Small intestine (tissue), 7 donors: Measurements from ENCODE around the gene DUSP9. TPM values are rescaled to one million over a fixed set of nuclear protein-coding genes. Genes with fewer than 3 reads are reported as not detected.
A peak's percentile ranks its signal among the peaks of the same experiment; 100 is the strongest.

Experiments
- DNase-seq, 2 donors: peaks; one replicate each; pipeline versions ENCODE4 v3.0.0 to v3.0.0-alpha.2; 2013
- FAIRE-seq: peaks from 2 replicates; lab custom pipeline; 2012; peaks lifted over from hg19 to GRCh38; lab: Jason Lieb, UNC
- H3K27ac ChIP-seq, 3 donors: one replicate each; pipeline ENCODE4 v1.5.1; 2013; ENCODE audit warnings: low read length in 2 of 3, mild to moderate bottlenecking in 2 of 3, control low read depth in 1 of 3, inconsistent platforms in 1 of 3, low read depth in 1 of 3, moderate library complexity in 1 of 3
- H3K27me3 ChIP-seq, 3 donors: one replicate each; pipeline ENCODE4 v1.6.1; 2013; ENCODE audit warnings: low read length in 3 of 3, inconsistent platforms in 1 of 3; ENCODE audit not compliant: control insufficient read depth in 3 of 3, insufficient read depth in 3 of 3
- H3K36me3 ChIP-seq, 3 donors: one replicate each; pipeline ENCODE4 v1.6.1; 2013; ENCODE audit warnings: low read length in 3 of 3, inconsistent platforms in 1 of 3, low read depth in 1 of 3, mild to moderate bottlenecking in 1 of 3, moderate library complexity in 1 of 3; ENCODE audit not compliant: control insufficient read depth in 3 of 3, insufficient read depth in 2 of 3
- H3K4me1 ChIP-seq, 3 donors: one replicate each; pipeline ENCODE4 v1.6.1; 2013; ENCODE audit warnings: low read length in 2 of 3, inconsistent platforms in 1 of 3, low read depth in 1 of 3, mild to moderate bottlenecking in 1 of 3, moderate library complexity in 1 of 3; ENCODE audit not compliant: control insufficient read depth in 3 of 3, insufficient read depth in 2 of 3
- H3K4me3 ChIP-seq, 3 donors: one replicate each; pipeline ENCODE4 v1.5.1; 2013; ENCODE audit warnings: low read length in 3 of 3, control low read depth in 1 of 3, inconsistent platforms in 1 of 3, low read depth in 1 of 3, mild to moderate bottlenecking in 1 of 3, moderate library complexity in 1 of 3
- H3K9me3 ChIP-seq, 2 donors: one replicate each; pipeline ENCODE4 v1.6.1; 2013; ENCODE audit warnings: low read depth in 1 of 2, low read length in 1 of 2; ENCODE audit not compliant: control insufficient read depth in 2 of 2, insufficient read depth in 1 of 2
- WGBS, 3 donors: extraction: QIAGEN DNeasy Blood & Tissue Kit; methylation state at CpG; one replicate each; pipeline ENCODE4 v1.1.7; 2013; 5-methylcytosine and 5-hydroxymethylcytosine counted together
- polyA plus RNA-seq, 4 donors: library from polyadenylated mRNA; stranded (reverse) in 3 of 4; unstranded in 1 of 4; fragments of 200-250 nt in 3 of 4; fragments of 120-200 nt in 1 of 4; gene quantifications; one replicate each; pipeline versions ENCODE4 v1.2.1 to v1.2.3, GENCODE V29; 2013
- donor health status: healthy with polysubstance abuse.
- donor health status: control.
- donor health status: control.
- donor health status: Bipolar disorder and iron deficiency.
- donor health status: healthy.

The DUSP9 gene
- polyA plus RNA-seq, 4 donors: 0.06 to 5.5 TPM; not detected in 2

DNA sequence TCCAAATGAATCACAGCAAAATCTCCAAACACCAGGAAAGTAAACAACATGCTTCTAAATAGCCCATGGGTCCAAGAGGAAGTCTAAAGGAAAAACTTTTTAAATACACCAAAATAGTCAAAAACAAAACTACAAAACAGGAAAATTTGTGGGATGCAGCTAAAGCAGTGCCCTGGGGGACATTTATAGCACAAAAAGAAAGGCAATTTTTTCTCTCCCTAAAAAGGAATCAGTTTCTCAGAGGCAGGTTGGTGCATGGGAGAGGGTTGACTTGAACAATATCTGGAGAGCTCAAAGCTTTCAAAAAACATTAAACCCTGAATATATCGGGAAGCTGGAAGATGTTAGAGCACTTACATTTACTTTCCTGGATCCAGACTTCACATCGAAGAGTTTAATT lies 15.7 kb upstream of the DUSP9 start:
- DNase-seq (no peak), FAIRE-seq (no peak)
- Histone ChIP-seq H3K27me3 (no peaks in the 10 kb centered on the region), H3K4me1 (peaks cover 0 to 16% (median 0%) of the 10 kb centered on the region in 3 donors), H3K4me3 (no peak overlapping the region), H3K9me3 (no peaks in the 10 kb centered on the region), H3K27ac (no peak overlapping the region), H3K36me3 (no peaks in the 10 kb centered on the region)
- 89 to 96% (median 92%) methylated on average over 2 of the region's 2 CpGs for WGBS, 3 donors

DNA sequence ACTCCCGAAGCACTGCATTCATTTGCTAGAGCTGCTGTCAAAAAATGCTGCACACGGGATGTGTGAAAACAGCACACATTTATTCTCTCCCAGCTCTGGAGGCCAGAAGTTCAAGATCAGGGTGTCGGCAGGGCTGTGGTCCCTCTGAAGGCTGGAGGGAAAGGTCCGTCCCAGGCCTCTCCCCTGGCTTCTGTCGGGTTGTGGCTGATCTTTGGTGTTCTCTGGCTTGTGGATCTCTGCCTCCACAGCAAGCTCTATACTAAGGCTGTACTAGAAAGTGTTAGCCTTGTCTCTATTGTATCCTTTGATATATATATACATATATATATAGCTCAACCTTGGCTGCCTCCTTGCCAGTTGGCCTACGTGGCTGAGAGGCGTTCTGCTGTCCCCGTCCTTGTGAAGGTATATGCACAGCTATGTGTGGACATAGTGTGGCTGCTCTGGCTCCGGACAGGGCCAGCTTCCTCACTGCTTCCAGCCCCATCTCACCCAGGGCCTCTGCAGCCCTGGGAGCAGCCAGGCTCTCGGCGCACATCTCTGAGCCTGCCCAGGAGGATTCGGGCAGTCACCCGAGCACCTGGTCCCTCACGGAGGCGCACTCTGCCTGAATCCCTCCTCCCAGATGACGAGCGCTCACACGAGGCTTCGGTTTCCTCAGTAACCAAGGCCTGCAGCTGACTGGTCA lies 15.0 kb upstream of the DUSP9 start:
- Histone ChIP-seq H3K36me3 (no peaks in the 10 kb centered on the region), H3K27ac (no peak overlapping the region), H3K9me3 (no peaks in the 10 kb centered on the region), H3K27me3 (no peaks in the 10 kb centered on the region), H3K4me3 (no peak overlapping the region), H3K4me1 (peaks cover 0 to 12% (median 0%) of the 10 kb centered on the region in 3 donors)
- DNase-seq (no peak), FAIRE-seq (no peak)
- WGBS, 3 donors: 89 to 90% (median 90%) methylated on average over 19 of the region's 19 CpGs

DNA sequence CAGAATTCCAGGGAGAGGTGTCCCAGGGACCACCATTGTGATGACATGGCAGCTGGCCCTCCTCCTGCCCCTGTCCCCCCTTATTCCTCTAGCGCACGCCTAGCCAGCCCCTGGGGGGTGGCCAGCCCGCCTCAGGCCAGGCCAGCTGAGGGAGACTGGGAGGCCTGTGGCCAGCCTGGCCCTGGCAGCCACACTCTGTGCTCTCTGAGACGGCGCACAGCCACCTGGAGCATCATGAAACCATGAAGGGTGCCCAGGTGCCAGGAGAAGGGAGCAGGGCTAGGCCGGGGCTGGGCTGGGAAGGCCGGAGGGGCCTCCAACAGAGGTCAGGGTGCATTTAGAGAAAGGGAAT lies 14.4 kb upstream of the DUSP9 start:
- no peak overlapping the region for H3K4me3 ChIP-seq
- no peak for FAIRE-seq
- H3K4me1 ChIP-seq: peaks cover 0 to 7% (median 0%) of the 10 kb centered on the region in 3 donors
- 81 to 93% (median 93%) methylated on average over 6 to 7 of the region's 7 CpGs for WGBS, 3 donors
- no peak for DNase-seq
- no peaks in the 10 kb centered on the region for H3K9me3 ChIP-seq
- H3K36me3 ChIP-seq: no peaks in the 10 kb centered on the region
- no peak overlapping the region for H3K27ac ChIP-seq
- no peaks in the 10 kb centered on the region for H3K27me3 ChIP-seq

DNA sequence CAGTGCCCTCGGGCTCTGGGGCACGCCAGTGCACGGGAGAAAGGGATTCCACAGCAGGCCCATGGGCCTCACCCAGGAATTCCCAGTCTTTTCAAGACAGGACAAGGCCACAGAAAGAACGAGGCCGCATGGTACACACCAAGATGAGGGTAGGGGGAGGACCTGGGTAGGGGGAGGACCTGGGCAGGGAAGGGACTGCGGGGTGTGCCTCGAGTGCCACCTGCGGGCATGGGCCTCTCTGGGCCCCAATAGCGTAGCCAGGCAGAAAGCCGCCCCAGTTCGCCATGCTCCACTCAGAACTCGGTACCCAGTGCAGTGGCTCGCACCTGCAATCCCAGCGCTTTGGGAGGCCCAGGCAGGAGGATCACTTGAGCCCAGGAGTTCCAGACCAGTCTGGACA lies 14.0 kb upstream of the DUSP9 start:
- DNase-seq (no peak), FAIRE-seq (no peak)
- Histone ChIP-seq H3K4me3 (no peak overlapping the region), H3K9me3 (no peaks in the 10 kb centered on the region), H3K4me1 (peaks cover 0 to 3% (median 0%) of the 10 kb centered on the region in 3 donors), H3K27me3 (no peaks in the 10 kb centered on the region), H3K36me3 (no peaks in the 10 kb centered on the region), H3K27ac (no peak overlapping the region)
- WGBS, 3 donors: 88 to 91% (median 90%) methylated on average over 12 to 14 of the region's 14 CpGs

DNA sequence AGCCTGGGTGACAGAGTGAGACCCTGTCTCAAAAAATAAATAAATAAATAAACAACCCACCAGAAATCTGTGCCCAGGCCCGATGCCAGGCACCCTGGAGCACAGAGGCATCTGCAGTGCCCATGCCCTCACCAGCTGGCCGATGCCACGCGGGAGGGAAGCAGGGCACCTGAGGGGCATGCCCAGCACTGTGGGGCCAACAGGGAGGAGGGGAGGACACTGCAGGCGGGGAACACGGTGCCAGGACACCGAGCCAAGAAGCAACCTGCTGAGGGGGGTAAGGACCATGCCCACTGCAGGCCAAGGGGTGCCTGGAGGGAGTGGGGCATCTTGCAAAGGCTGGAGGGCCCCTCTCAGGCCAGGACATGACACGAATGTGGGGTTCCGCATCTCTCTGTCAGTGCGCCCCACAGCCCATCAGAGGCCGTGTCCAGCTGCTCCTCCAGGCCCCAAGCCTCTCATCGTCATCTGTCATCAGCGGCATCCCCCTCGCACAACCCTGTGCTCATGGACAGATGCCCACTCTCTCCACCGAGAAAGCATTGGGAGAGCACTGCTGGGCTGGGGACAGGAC lies 13.3 kb upstream of the DUSP9 start:
- FAIRE-seq (no peak), DNase-seq (no peak)
- no peaks in the 10 kb centered on the region for H3K27me3 ChIP-seq
- H3K9me3 ChIP-seq: no peaks in the 10 kb centered on the region
- H3K4me3 ChIP-seq: no peak overlapping the region
- no peaks in the 10 kb centered on the region for H3K36me3 ChIP-seq
- no peak overlapping the region for H3K27ac ChIP-seq
- WGBS, 3 donors: 73 to 80% (median 75%) methylated on average over 8 to 15 of the region's 15 CpGs
- no peaks in the 10 kb centered on the region for H3K4me1 ChIP-seq

DNA sequence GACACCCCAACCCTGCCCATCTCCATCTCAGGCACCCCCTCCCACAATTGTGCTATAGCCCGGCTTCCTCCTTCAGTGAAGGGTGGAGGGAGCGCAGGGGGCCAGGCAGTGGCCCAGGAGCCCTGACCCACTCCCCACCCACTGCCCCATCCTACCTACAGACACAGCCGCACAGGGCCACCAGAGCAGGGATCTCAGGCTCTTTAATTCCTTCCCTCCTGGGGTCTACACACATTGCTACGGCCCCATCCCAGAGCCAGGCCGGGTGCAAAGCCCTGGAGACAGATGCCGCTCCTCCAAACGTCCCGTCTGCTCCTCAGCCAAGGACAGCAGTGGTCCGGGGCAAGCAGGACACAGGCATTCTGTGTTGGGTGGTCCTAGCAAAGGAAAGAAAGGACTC lies 12.8 kb upstream of the DUSP9 start:
- WGBS, 3 donors: 76 to 85% (median 81%) methylated on average over 6 to 9 of the region's 9 CpGs
- no peak overlapping the region for H3K4me3 ChIP-seq
- no peaks in the 10 kb centered on the region for H3K36me3 ChIP-seq
- DNase-seq: no peak
- H3K4me1 ChIP-seq: no peaks in the 10 kb centered on the region
- H3K27ac ChIP-seq: no peak overlapping the region
- H3K9me3 ChIP-seq: no peaks in the 10 kb centered on the region
- no peaks in the 10 kb centered on the region for H3K27me3 ChIP-seq
- no peak for FAIRE-seq

DNA sequence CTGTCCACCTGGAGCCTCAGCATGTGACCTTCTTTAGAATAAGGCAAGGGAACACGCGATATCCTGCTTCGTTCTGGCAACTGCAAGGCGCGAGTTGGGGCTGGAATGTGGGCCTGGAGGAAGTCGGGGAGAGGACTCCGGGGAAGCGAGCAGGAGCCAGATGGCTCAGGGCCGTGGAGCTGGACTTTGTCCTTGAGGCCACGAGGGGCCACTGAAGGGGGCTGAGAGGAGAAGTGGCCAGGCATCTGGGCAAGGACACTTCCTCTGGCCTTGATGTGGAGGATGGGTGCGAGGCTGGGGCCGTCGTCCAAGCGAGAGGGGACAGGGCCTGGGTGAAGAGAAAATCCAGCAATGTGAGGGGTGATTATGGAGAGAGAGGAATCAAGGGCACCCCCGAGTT lies 12.2 kb upstream of the DUSP9 start:
- H3K4me3 ChIP-seq: no peak overlapping the region
- H3K27me3 ChIP-seq: peaks cover 0 to 2% (median 0%) of the 10 kb centered on the region in 3 donors
- no peaks in the 10 kb centered on the region for H3K9me3 ChIP-seq
- FAIRE-seq (no peak), DNase-seq (peak in 1 of 2 donors; percentile 42)
- WGBS, 3 donors: 49 to 62% (median 51%) methylated on average over 15 of the region's 15 CpGs
- no peaks in the 10 kb centered on the region for H3K4me1 ChIP-seq
- H3K27ac ChIP-seq: no peak overlapping the region
- no peaks in the 10 kb centered on the region for H3K36me3 ChIP-seq

DNA sequence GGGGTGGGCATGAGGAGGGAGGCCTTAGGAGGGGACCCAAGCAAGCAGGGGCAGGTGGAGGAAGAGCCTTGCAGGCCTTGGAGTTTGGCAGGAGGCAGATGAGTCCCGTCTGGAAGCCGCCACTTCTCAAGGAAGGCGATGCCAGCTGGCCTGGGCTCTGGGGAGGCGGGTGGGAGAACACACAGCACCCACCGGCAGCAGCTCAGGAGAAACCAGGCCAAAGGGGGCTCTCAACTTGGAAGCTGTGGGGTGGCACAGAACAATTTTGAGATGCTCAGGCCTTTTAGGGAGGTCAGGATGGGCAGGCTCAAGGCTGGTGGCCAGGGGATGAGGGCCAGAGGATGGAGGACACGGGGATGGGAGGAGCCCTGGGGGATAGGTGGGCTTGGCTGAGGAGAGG lies 11.6 kb upstream of the DUSP9 start:
- Histone ChIP-seq H3K27ac (no peak overlapping the region), H3K36me3 (no peaks in the 10 kb centered on the region), H3K4me1 (no peaks in the 10 kb centered on the region), H3K4me3 (no peak overlapping the region), H3K9me3 (no peaks in the 10 kb centered on the region), H3K27me3 (peaks cover 0 to 3% (median 0%) of the 10 kb centered on the region in 3 donors)
- DNase-seq: no peak
- WGBS, 3 donors: 85 to 88% (median 87%) methylated on average over 4 to 6 of the region's 6 CpGs
- no peak for FAIRE-seq
